ENCODE results near the gene ZHX3.

Gene ZHX3

GRCh38 chr20:41141153-41141815, 176.2 kb downstream of the ZHX3 start:
- Histone ChIP-seq H3K4me3 (replicated peaks; ENCODE audit: insufficient read depth, low read length) (no peak overlapping the region), H3K27ac (replicated peaks) (no peak overlapping the region), H3K27me3 (ENCODE audit: insufficient read depth, poor library complexity, severe bottlenecking) (peaks cover 6% of the 10 kb centered on the region)
- DNase-seq (ENCODE audit: low read depth in 1 of 2, low spot score in 1 of 2), result no peak
- no peak for TF ChIP-seq REST (IDR thresholded peaks at IDR 0.05; ENCODE audit: insufficient replicate concordance, low read depth)
- TF ChIP-seq SPI1 (IDR thresholded peaks at IDR 0.05; ENCODE audit: borderline replicate concordance, low read depth), result no peak
- TF ChIP-seq POLR2AphosphoS5 (IDR thresholded peaks at IDR 0.05; ENCODE audit: low read depth), result no peak
- TF ChIP-seq CTCF (IDR thresholded peaks at IDR 0.05; ENCODE audit: insufficient read depth, low read length), result no peak
- no peak for TF ChIP-seq GABPA (IDR thresholded peaks at IDR 0.05; ENCODE audit: low read depth)

- no peak for DNase-seq (ENCODE audit: low read depth in 1 of 2, low spot score in 1 of 2)
- TF ChIP-seq GABPA (IDR thresholded peaks at IDR 0.05; ENCODE audit: low read depth), result no peak
- H3K27me3 ChIP-seq (ENCODE audit: insufficient read depth, poor library complexity, severe bottlenecking), result peaks cover 6% of the 10 kb centered on the region
- H3K27ac ChIP-seq (replicated peaks), result no peak overlapping the region
- no peak overlapping the region for H3K4me3 ChIP-seq (replicated peaks; ENCODE audit: insufficient read depth, low read length)
Observed at GRCh38 chr20:41140226-41141133, 177.1 kb downstream of the ZHX3 start.

GRCh38 chr20:41139227-41140093, 178.1 kb downstream of the ZHX3 start:
- no peak for DNase-seq (ENCODE audit: low read depth in 1 of 2, low spot score in 1 of 2)
- Histone ChIP-seq H3K4me3 (replicated peaks; ENCODE audit: insufficient read depth, low read length) (no peak overlapping the region), H3K27ac (replicated peaks) (no peak overlapping the region), H3K27me3 (ENCODE audit: insufficient read depth, poor library complexity, severe bottlenecking) (peaks cover 6% of the 10 kb centered on the region)
- TF ChIP-seq CTCF (IDR thresholded peaks at IDR 0.05; ENCODE audit: insufficient read depth, low read length) (no peak), SPI1 (IDR thresholded peaks at IDR 0.05; ENCODE audit: borderline replicate concordance, low read depth) (no peak), POLR2AphosphoS5 (IDR thresholded peaks at IDR 0.05; ENCODE audit: low read depth) (no peak), REST (IDR thresholded peaks at IDR 0.05; ENCODE audit: insufficient replicate concordance, low read depth) (no peak)
